Pancreas (tissue), 10 donors: ENCODE measurements around the gene PARD3B. TPM values are rescaled to one million over a fixed set of nuclear protein-coding genes. Genes with fewer than 3 reads are reported as not detected.

ENCODE experiments used
- ATAC-seq, 4 donors: fragments of 200-7000 bp; cut with Tn5 transposase; one replicate each; pipeline versions ENCODE4 v1.8.0 to v1.9.1; 2020; ENCODE audit warnings: mild to moderate bottlenecking in 4 of 4, moderate library complexity in 4 of 4
- DNase-seq, 6 donors: peaks; one replicate each; pipeline ENCODE4 v3.0.0-alpha.2; 2020
- FAIRE-seq: peaks from 2 replicates; lab custom pipeline; 2012; peaks lifted over from hg19 to GRCh38; lab: Jason Lieb, UNC
- H3K27ac ChIP-seq, 4 donors: fragments of 200-600 bp; sonication (generic); 1 replicate in 3 of 4; 2 replicates in 1 of 4; pipeline versions ENCODE4 v1.5.0 to v1.8.0; 2020
- H3K27me3 ChIP-seq, 4 donors: fragments of 200-600 bp; one replicate each; pipeline ENCODE4 v1.8.0; 2021
- H3K36me3 ChIP-seq, 3 donors: fragments of 200-600 bp; sonication (generic) in 1 of 3; one replicate each; pipeline versions ENCODE4 v1.5.0 to v1.8.0; 2020 to 2021
- H3K4me1 ChIP-seq, 3 donors: fragments of 200-600 bp; one replicate each; pipeline ENCODE4 v1.8.0; 2021
- H3K4me3 ChIP-seq, 4 donors: fragments of 200-600 bp; sonication (generic) in 2 of 4; one replicate each; pipeline versions ENCODE4 v1.5.0 to v1.8.0; 2020 to 2021
- H3K9me3 ChIP-seq, 4 donors: fragments of 200-600 bp; one replicate each; pipeline ENCODE4 v1.8.0; 2021
- WGBS, 2 donors: extraction: QIAGEN DNeasy Blood & Tissue Kit; methylation state at CpG; one replicate each; pipeline ENCODE4 v1.1.7; 2013; 5-methylcytosine and 5-hydroxymethylcytosine counted together
- intact Hi-C, 3 donors: fragments of 100-400 bp; cut with DNase I; formaldehyde crosslinking; loops; one replicate each; pipeline versions ENCODE4 v1.11.1 to v1.14.2; 2022
- polyA plus RNA-seq, 2 donors: library from polyadenylated mRNA; stranded (reverse); fragments of 200-250 nt; gene quantifications; one replicate each; pipeline ENCODE4 v1.2.3, GENCODE V29; 2013
- total RNA-seq, 6 donors: library from RNA; stranded (reverse); fragmentation: NEBNext Ultra II Directional in 4 of 6; extraction: Animal tissue kit (Norgen Biotek cat#: 25700) in 4 of 6; gene quantifications; one replicate each; pipeline versions ENCODE4 v1.2.1 to v1.2.4, GENCODE V29; 2021 to 2023
- TF ChIP-seq, protein P1 (sequence below), 4 donors: fragments of 200-600 bp; sonication (generic) in 3 of 4; IDR thresholded peaks; one replicate each; pipeline versions ENCODE4 v1.5.0 to v1.8.0; 2021; ENCODE audit warnings: antibody characterized with exemption in 4 of 4
- donor health status: healthy with polysubstance abuse.
- donor health status: DM: no; HTN: no; CAD: no; lungs with moderate emphysema.
- donor health status: DM: no; HTN: no; CAD: no.
- donor health status: control.
- donor health status: control.
- donor health status: Bipolar disorder and iron deficiency.
- donor health status: DM: yes; HTN: yes; CAD: no.
- donor health status: DM: no; HTN: no; CAD: no.
- donor health status: DM: no; HTN: no; CAD: no.
- donor health status: DM: yes; HTN: yes; CAD: no.

PARD3B gene
- total and polyA plus RNA-seq, 8 donors: 2.8 to 21.5 (median 12.7) TPM

DNA sequence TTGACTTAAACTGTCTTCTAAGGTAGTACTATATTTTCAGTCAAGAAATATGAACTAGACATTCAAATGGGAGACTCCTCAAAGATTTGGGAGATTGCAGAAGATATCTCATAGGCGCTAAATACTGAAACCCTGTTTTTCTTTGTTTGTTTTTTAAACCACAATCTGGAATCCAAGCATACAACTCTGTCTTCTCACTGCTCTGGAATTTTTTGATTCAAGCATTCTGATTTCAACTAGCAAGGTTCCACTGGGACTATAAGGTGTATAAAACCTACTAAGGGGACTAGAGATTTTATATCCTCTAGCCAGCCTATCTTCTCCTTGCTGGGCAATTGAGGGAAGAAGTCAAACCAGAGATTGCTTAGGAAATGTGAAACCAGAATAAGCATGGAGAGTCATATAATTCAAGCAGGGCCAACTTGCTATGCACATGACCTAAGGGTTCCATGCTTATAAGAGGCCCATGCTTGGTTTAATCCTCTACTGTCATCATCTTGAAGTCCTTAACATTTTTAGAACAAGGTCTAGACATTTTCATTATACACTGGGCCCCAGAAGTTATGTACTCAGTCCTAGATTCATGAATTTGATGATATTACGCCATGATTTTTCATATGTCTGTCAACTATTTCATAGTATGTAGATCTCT lies 405.5 kb downstream of the PARD3B start:
- DNase-seq: no peak
- FAIRE-seq: no peak
- no peak overlapping the region for H3K27ac ChIP-seq
- H3K4me3 ChIP-seq: no peak overlapping the region
- H3K36me3 ChIP-seq: no peaks in the 10 kb centered on the region
- H3K9me3 ChIP-seq: no peaks in the 10 kb centered on the region
- no peak for ATAC-seq
- WGBS, 2 donors: 97% methylated on average over 2 of the region's 2 CpGs
- TF ChIP-seq, protein P1, sequence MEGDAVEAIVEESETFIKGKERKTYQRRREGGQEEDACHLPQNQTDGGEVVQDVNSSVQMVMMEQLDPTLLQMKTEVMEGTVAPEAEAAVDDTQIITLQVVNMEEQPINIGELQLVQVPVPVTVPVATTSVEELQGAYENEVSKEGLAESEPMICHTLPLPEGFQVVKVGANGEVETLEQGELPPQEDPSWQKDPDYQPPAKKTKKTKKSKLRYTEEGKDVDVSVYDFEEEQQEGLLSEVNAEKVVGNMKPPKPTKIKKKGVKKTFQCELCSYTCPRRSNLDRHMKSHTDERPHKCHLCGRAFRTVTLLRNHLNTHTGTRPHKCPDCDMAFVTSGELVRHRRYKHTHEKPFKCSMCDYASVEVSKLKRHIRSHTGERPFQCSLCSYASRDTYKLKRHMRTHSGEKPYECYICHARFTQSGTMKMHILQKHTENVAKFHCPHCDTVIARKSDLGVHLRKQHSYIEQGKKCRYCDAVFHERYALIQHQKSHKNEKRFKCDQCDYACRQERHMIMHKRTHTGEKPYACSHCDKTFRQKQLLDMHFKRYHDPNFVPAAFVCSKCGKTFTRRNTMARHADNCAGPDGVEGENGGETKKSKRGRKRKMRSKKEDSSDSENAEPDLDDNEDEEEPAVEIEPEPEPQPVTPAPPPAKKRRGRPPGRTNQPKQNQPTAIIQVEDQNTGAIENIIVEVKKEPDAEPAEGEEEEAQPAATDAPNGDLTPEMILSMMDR (IDR thresholded peaks at IDR 0.05): no peak
- no peaks in the 10 kb centered on the region for H3K27me3 ChIP-seq
- H3K4me1 ChIP-seq: peaks cover 0 to 6% (median 4%) of the 10 kb centered on the region in 3 donors
- intact Hi-C loops: no loop called here

DNA sequence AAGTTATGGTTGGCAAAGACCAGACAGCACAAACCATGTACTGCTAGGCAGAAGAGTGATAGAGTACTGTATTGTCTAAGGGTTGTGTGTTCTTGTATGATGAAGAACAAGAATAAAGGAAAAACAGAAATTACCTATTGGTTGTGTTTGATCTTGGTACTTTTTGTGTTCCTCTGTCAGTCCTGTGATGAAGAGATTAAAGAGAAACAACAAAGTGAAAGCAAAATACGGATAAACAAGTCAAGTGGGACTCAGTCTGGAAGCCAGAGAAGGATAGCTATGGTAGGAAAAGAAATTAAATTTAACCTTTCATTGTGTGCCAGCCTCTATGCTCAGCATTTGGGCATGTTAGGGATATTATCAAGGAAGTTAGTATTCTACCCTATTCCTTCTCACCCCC lies 413.1 kb downstream of the PARD3B start:
- H3K36me3 ChIP-seq: no peaks in the 10 kb centered on the region

DNA sequence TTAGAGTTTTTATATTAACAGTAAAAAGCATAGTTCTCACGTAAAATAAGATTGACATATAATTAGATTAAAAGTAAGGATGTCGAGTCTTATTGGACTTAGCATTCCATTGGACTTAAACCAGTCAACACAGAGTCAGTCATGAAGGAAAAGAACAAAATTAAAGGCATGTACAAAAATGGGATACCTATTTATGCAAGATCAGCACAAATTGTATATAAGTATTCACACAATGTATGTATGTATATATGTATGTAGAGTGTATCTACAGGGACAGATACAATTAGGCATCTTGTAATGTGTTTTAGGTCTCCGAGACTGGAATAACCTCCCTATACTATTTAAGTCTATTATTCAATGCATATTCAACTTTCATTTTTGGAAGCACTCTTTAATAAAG lies 419.1 kb downstream of the PARD3B start:
- DNase-seq (no peak), ATAC-seq (no peak), FAIRE-seq (no peak)
- H3K36me3 ChIP-seq: no peaks in the 10 kb centered on the region
- H3K4me1 ChIP-seq: no peaks in the 10 kb centered on the region
- H3K9me3 ChIP-seq: no peaks in the 10 kb centered on the region
- no peak overlapping the region for H3K4me3 ChIP-seq
- TF ChIP-seq, protein P1 (IDR thresholded peaks at IDR 0.05): no peak
- intact Hi-C loops: no loop called here
- no peak overlapping the region for H3K27ac ChIP-seq
- H3K27me3 ChIP-seq: no peaks in the 10 kb centered on the region
- WGBS, 2 donors: 96% methylated on average over 3 of the region's 3 CpGs

More for the DNA sequence above, 413.1 kb downstream of the PARD3B start:
- Histone ChIP-seq H3K27ac (no peak overlapping the region), H3K4me1 (peaks cover 0 to 6% (median 0%) of the 10 kb centered on the region in 3 donors), H3K4me3 (no peak overlapping the region), H3K27me3 (no peaks in the 10 kb centered on the region), H3K9me3 (no peaks in the 10 kb centered on the region)
- WGBS, 2 donors: 73 to 88% methylated on average over 1 of the region's 1 CpG
- intact Hi-C loops: no loop called here
- no peak for ATAC-seq
- TF ChIP-seq, protein P1 (IDR thresholded peaks at IDR 0.05): no peak
- no peak for DNase-seq
- no peak for FAIRE-seq

DNA sequence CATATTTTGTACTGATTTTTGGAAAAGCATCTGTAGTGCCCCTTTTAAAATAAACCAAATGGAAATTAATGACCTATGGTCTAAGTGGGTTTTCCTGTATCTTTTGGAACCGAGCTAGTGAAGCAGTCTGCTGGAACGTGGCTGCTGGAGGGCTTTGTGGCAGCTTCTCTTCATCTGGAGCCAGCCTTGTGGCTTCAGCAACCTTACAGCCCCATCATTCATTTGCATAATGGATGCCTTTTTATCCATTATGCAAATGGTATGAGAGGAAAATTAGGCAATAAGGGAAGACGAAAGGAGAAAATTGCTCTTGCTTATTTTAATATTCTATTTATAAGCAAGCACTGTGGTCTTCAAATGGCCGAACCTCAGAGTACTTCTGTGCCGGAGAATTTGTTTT lies 421.0 kb downstream of the PARD3B start:
- no peak overlapping the region for H3K4me3 ChIP-seq
- intact Hi-C loops: no loop called here
- ATAC-seq (no peak), FAIRE-seq (no peak), DNase-seq (no peak)
- TF ChIP-seq, protein P1 (IDR thresholded peaks at IDR 0.05): no peak
- H3K9me3 ChIP-seq: no peaks in the 10 kb centered on the region
- H3K4me1 ChIP-seq: no peaks in the 10 kb centered on the region
- H3K36me3 ChIP-seq: no peaks in the 10 kb centered on the region
- no peak overlapping the region for H3K27ac ChIP-seq
- WGBS, 2 donors: 88 to 91% methylated on average over 5 of the region's 5 CpGs
- H3K27me3 ChIP-seq: no peaks in the 10 kb centered on the region

DNA sequence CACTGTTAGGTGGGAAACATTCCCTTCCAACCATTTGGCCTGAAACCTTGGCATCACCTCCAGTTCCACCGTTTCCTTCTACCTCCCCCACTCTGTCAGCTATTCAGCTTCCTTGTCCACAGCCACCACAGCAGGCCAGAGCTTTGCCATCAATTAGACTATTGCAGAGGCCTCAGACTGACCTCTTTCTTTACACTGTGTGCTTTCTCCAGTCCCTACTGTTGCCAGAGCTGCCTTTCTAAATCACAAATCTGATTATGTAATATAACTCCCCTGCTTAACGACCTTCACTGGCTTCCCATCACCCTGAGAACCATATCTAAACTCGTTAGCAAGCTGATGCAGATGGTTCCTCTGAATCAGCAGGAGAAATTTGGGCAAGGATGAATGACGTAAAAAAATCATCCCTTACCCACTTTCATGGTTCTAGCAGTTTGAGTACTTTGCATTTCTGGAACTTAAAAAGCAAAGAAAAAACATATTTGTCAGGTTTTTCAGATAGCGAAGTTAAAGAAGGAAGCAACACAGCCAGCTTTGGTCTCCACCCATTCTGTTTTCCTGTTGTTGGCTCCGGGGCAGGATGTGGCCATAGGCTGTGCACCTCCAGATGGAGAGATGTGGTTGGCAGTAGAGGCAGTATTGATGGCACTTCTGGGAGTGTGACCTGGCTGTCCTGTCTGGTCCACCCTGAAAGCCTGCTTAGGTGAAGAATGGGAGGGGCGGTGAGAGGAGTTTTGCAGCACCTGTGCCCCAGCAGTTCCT lies 422.1 kb downstream of the PARD3B start:
- DNase-seq (no peak), FAIRE-seq (no peak), ATAC-seq (peak in 1 of 4 donors; percentile 14)
- TF ChIP-seq, protein P1 (IDR thresholded peaks at IDR 0.05): no peak
- H3K4me3 ChIP-seq: no peak overlapping the region
- no peaks in the 10 kb centered on the region for H3K9me3 ChIP-seq
- intact Hi-C loops: no loop called here
- no peaks in the 10 kb centered on the region for H3K36me3 ChIP-seq
- H3K27ac ChIP-seq: no peak overlapping the region
- 77 to 82% methylated on average over 7 of the region's 7 CpGs for WGBS, 2 donors
- H3K4me1 ChIP-seq: no peaks in the 10 kb centered on the region
- H3K27me3 ChIP-seq: no peaks in the 10 kb centered on the region
